IMR-90 (cell line): ENCODE results near the gene SLC9A9. TPM values are rescaled to one million over a fixed set of nuclear protein-coding genes. Genes with fewer than 3 reads are reported as not detected.

ENCODE experiments used
- ATAC-seq: fragments of 200-7000 bp; cut with Tn5 transposase; 2 replicates; pipeline ENCODE4 v1.9.1; 2020; ENCODE audit warnings: low read depth, mild to moderate bottlenecking, moderate library complexity
- BruUV-seq: library from RNA; stranded (reverse); fragments of 400-500 nt; replicated peaks from 2 replicates; lab custom pipeline; 2021; lab: Mats Ljungman, UMichigan
- CTCF ChIA-PET: fragments of 300-600 bp; formaldehyde crosslinking; extraction: SDS; loops from one replicate; lab custom pipeline; 2021; ENCODE audit warnings: antibody characterized with exemption; lab: Yijun Ruan, JAX
- POLR2A ChIA-PET: fragments of 300-600 bp; sonication (Branson Sonifier 250); formaldehyde crosslinking; loops from one replicate; lab custom pipeline; 2022; ENCODE audit warnings: antibody characterized with exemption; ENCODE audit not compliant: unreplicated experiment; lab: Charles Lee
- DNase-seq: peaks from one replicate; pipeline ENCODE4 v3.0.0; 2013
- H2AFZ ChIP-seq: replicated peaks from 2 replicates; pipeline ENCODE3; 2013; ENCODE audit warnings: low read length, mild to moderate bottlenecking; ENCODE audit not compliant: poor library complexity
- H2AK5ac ChIP-seq: 2 replicates; pipeline ENCODE4 v1.6.1; 2013; ENCODE audit warnings: low read depth, low read length, inconsistent platforms
- H2AK9ac ChIP-seq: replicated peaks from 2 replicates; pipeline ENCODE3; 2013; ENCODE audit warnings: mild to moderate bottlenecking, low read depth, low read length, moderate library complexity; ENCODE audit not compliant: poor library complexity
- H2BK120ac ChIP-seq: 2 replicates; pipeline ENCODE4 v1.6.1; 2013; ENCODE audit warnings: low read depth, low read length, inconsistent platforms
- H2BK15ac ChIP-seq: 3 replicates; pipeline ENCODE4 v1.6.1; 2013; ENCODE audit warnings: low read depth, low read length, inconsistent platforms
- H2BK20ac ChIP-seq: 2 replicates; pipeline ENCODE4 v1.6.1; 2013; ENCODE audit warnings: low read depth, mild to moderate bottlenecking, inconsistent platforms, low read length, moderate library complexity
- H2BK5ac ChIP-seq: 2 replicates; pipeline ENCODE4 v1.6.1; 2013; ENCODE audit warnings: mild to moderate bottlenecking, low read depth, low read length, inconsistent platforms; ENCODE audit not compliant: poor library complexity, severe bottlenecking
- H3K14ac ChIP-seq: replicated peaks from 2 replicates; pipeline ENCODE4 v1.6.1; 2013; ENCODE audit warnings: low read depth, low read length, inconsistent platforms
- H3K18ac ChIP-seq: 2 replicates; pipeline ENCODE4 v1.6.1; 2013; ENCODE audit warnings: low read depth, low read length, control low read depth
- H3K23ac ChIP-seq: 2 replicates; pipeline ENCODE4 v1.6.1; 2013; ENCODE audit warnings: low read depth, low read length, inconsistent platforms
- H3K27ac ChIP-seq: 2 replicates; pipeline ENCODE4 v1.5.1; 2013; ENCODE audit warnings: mild to moderate bottlenecking, control low read depth, low read length; ENCODE audit not compliant: insufficient read depth
- H3K27me3 ChIP-seq: 2 replicates; pipeline ENCODE4 v1.6.1; 2013; ENCODE audit warnings: low read length; ENCODE audit not compliant: control insufficient read depth, insufficient read depth
- H3K36me3 ChIP-seq: 2 replicates; pipeline ENCODE4 v1.6.1; 2013; ENCODE audit warnings: low read length, mixed read lengths; ENCODE audit not compliant: control insufficient read depth, insufficient read depth
- H3K4ac ChIP-seq: 2 replicates; pipeline ENCODE4 v1.6.1; 2013; ENCODE audit warnings: low read depth, low read length, inconsistent platforms
- H3K4me1 ChIP-seq: 2 replicates; pipeline ENCODE4 v1.6.1; 2013; ENCODE audit warnings: low read length, mixed read lengths; ENCODE audit not compliant: control insufficient read depth, insufficient read depth
- H3K4me2 ChIP-seq: 2 replicates; pipeline ENCODE4 v1.6.1; 2013; ENCODE audit warnings: low read depth, mild to moderate bottlenecking, control low read depth, low read length, moderate library complexity
- H3K4me3 ChIP-seq: 2 replicates; pipeline ENCODE4 v1.5.1; 2013; ENCODE audit warnings: low read depth, mild to moderate bottlenecking, control low read depth, low read length, moderate library complexity; ENCODE audit not compliant: insufficient read depth
- H3K56ac ChIP-seq: 2 replicates; pipeline ENCODE4 v1.6.1; 2013; ENCODE audit warnings: low read length, inconsistent platforms; ENCODE audit not compliant: insufficient read depth; ENCODE audit errors: extremely low read depth
- H3K79me1 ChIP-seq, 2 experiments: 2 replicates each; pipeline ENCODE4 v1.6.1; 2013; ENCODE audit warnings: low read length in 2 of 2, inconsistent platforms in 1 of 2, low read depth in 1 of 2
- H3K9ac ChIP-seq: 2 replicates; pipeline ENCODE4 v1.6.1; 2013; ENCODE audit warnings: low read depth, low read length, control low read depth
- H3K9me1 ChIP-seq: 2 replicates; pipeline ENCODE4 v1.6.1; 2013; ENCODE audit warnings: low read length, inconsistent platforms; ENCODE audit not compliant: insufficient read depth
- H3K9me3 ChIP-seq: 2 replicates; pipeline ENCODE4 v1.6.1; 2013; ENCODE audit warnings: low read length; ENCODE audit not compliant: control insufficient read depth, insufficient read depth
- H4K20me1 ChIP-seq: 2 replicates; pipeline ENCODE4 v1.6.1; 2013; ENCODE audit warnings: low read length, inconsistent platforms; ENCODE audit not compliant: insufficient read depth
- H4K5ac ChIP-seq: 2 replicates; pipeline ENCODE4 v1.6.1; 2013; ENCODE audit warnings: mild to moderate bottlenecking, low read depth, low read length, control low read depth
- H4K8ac ChIP-seq, 2 experiments: 2 replicates each; pipeline ENCODE4 v1.6.1; 2013; ENCODE audit warnings: low read depth in 2 of 2, low read length in 2 of 2, control low read depth in 1 of 2, inconsistent platforms in 1 of 2
- H4K91ac ChIP-seq: 2 replicates; pipeline ENCODE4 v1.6.1; 2013; ENCODE audit warnings: low read depth, low read length, inconsistent platforms; ENCODE audit not compliant: insufficient read depth
- BHLHE40 ChIP-seq: fragments of 150-350 bp; IDR thresholded peaks from 2 replicates; pipeline ENCODE4 v1.6.1; 2016; ENCODE audit warnings: mild to moderate bottlenecking, low read depth, low read length
- CEBPB ChIP-seq: IDR thresholded peaks from 2 replicates; pipeline ENCODE4 v1.6.1; 2012; ENCODE audit warnings: low read depth, low read length, improper control_type of control experiment
- FOS ChIP-seq: fragments of 150-350 bp; IDR thresholded peaks from 2 replicates; pipeline ENCODE4 v1.6.1; 2016; ENCODE audit warnings: low read depth, low read length
- MXI1 ChIP-seq: IDR thresholded peaks from 2 replicates; pipeline ENCODE4 v1.6.1; 2012; ENCODE audit warnings: low read depth, mild to moderate bottlenecking, low read length, moderate library complexity, borderline replicate concordance
- RAD21 ChIP-seq: IDR thresholded peaks from 2 replicates; pipeline ENCODE4 v1.6.1; 2012; ENCODE audit warnings: low read length, improper control_type of control experiment
- RCOR1 ChIP-seq: IDR thresholded peaks from 2 replicates; pipeline ENCODE4 v1.6.1; 2012; ENCODE audit warnings: mild to moderate bottlenecking, low read length, improper control_type of control experiment; ENCODE audit not compliant: insufficient replicate concordance
- RFX5 ChIP-seq: IDR thresholded peaks from 2 replicates; pipeline ENCODE4 v1.8.0; 2012; ENCODE audit warnings: low read depth, mild to moderate bottlenecking, low read length, moderate library complexity
- USF2 ChIP-seq: fragments of 150-350 bp; IDR thresholded peaks from 2 replicates; pipeline ENCODE4 v1.6.1; 2017; ENCODE audit warnings: mild to moderate bottlenecking, antibody characterized with exemption, low read length, low read depth
- WGBS, 2 experiments: methylation state at CpG; one replicate each; pipeline versions ENCODE4 v1.1.5 to v1.1.7; 2013; ENCODE audit warnings: missing lambda C conversion rate in 2 of 2; ENCODE audit not compliant: insufficient read length in 1 of 2; ENCODE audit errors: extremely low coverage in 2 of 2; 5-methylcytosine and 5-hydroxymethylcytosine counted together
- dilution Hi-C: fragments of 300-500 bp; cut with HindIII; formaldehyde crosslinking; loops from one replicate; pipeline ENCODE4 v1.14.3; 2018; ENCODE audit warnings: low sequenced_read_pairs; ENCODE audit not compliant: unreplicated experiment
- in situ Hi-C: fragments of 300-500 bp; cut with MboI; formaldehyde crosslinking; loops from 3 replicates; pipeline ENCODE4 v1.14.3; 2019; ENCODE audit warnings: low sequenced_read_pairs, inconsistent platforms, mixed read lengths
- intact Hi-C: fragments of 100-400 bp; cut with micrococcal nuclease; formaldehyde crosslinking; loops from 2 replicates; pipeline ENCODE4 v1.10.0; 2022
- polyA plus RNA-seq, 3 experiments: library from polyadenylated mRNA; depleted of rRNA; stranded (reverse); fragments of >200 nt; gene quantifications; 2 replicates each; pipeline ENCODE4 v1.2.3, GENCODE V29; 2012; ENCODE audit warnings: low replicate concordance in 1 of 3
- total RNA-seq: library from RNA; depleted of rRNA; stranded (reverse); fragments of >200 nt; gene quantifications from 2 replicates; pipeline ENCODE4 v1.2.3, GENCODE V29; 2012
- TF ChIP-seq, protein P1 (sequence below): conservative IDR thresholded peaks from 2 replicates; pipeline ENCODE4 v1.5.1; 2012; ENCODE audit warnings: mild to moderate bottlenecking, low read depth, low read length, improper control_type of control experiment

Gene SLC9A9
- total and polyA plus RNA-seq, 2 of the 4 experiments (the other 2 are of a cell fraction) = 1.4 to 2.3 TPM

- WGBS, 2 experiments = no CpG with 5 or more reads among the region's 1 CpG
- H3K4ac ChIP-seq = no peak overlapping the region
- H2BK120ac ChIP-seq = no peak overlapping the region
- no peaks in the 10 kb centered on the region for H3K27me3 ChIP-seq
- no peak overlapping the region for H4K91ac ChIP-seq
- H4K20me1 ChIP-seq = no peaks in the 10 kb centered on the region
- no peaks in the 10 kb centered on the region for H3K9me3 ChIP-seq
- BruUV-seq = no TSS peak
- H3K9me1 ChIP-seq = no peaks in the 10 kb centered on the region
- no peak overlapping the region for H2BK5ac ChIP-seq
- no peaks in the 10 kb centered on the region for H3K79me1 ChIP-seq
- intact Hi-C loops (no loop called here), in situ Hi-C loops (no loop called here), dilution Hi-C loops (no loop called here)
- POLR2A ChIA-PET = no interaction called here
- H4K8ac ChIP-seq = no peak overlapping the region
- no peak overlapping the region for H3K18ac ChIP-seq
- H3K4me3 ChIP-seq = no peak overlapping the region
- no peak overlapping the region for H3K56ac ChIP-seq
- no peak overlapping the region for H3K14ac ChIP-seq
- H3K9ac ChIP-seq = no peak overlapping the region
- H2AK9ac ChIP-seq = no peak overlapping the region
- CTCF ChIA-PET = no interaction called here
- no peak overlapping the region for H2BK15ac ChIP-seq
- H3K4me2 ChIP-seq = no peak overlapping the region
- no peak overlapping the region for H3K23ac ChIP-seq
- DNase-seq = no peak
- H2AK5ac ChIP-seq = no peak overlapping the region
- H3K36me3 ChIP-seq = no peaks in the 10 kb centered on the region
- H2AFZ ChIP-seq = no peak overlapping the region
- no peaks in the 10 kb centered on the region for H3K4me1 ChIP-seq
- TF ChIP-seq, protein P1, sequence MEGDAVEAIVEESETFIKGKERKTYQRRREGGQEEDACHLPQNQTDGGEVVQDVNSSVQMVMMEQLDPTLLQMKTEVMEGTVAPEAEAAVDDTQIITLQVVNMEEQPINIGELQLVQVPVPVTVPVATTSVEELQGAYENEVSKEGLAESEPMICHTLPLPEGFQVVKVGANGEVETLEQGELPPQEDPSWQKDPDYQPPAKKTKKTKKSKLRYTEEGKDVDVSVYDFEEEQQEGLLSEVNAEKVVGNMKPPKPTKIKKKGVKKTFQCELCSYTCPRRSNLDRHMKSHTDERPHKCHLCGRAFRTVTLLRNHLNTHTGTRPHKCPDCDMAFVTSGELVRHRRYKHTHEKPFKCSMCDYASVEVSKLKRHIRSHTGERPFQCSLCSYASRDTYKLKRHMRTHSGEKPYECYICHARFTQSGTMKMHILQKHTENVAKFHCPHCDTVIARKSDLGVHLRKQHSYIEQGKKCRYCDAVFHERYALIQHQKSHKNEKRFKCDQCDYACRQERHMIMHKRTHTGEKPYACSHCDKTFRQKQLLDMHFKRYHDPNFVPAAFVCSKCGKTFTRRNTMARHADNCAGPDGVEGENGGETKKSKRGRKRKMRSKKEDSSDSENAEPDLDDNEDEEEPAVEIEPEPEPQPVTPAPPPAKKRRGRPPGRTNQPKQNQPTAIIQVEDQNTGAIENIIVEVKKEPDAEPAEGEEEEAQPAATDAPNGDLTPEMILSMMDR = no peak
- TF ChIP-seq CEBPB (no peak), FOS (no peak), RCOR1 (no peak), USF2 (no peak), RFX5 (no peak), BHLHE40 (no peak), MXI1 (no peak), RAD21 (no peak)
- no peak overlapping the region for H4K5ac ChIP-seq
- no peak overlapping the region for H3K27ac ChIP-seq
- H2BK20ac ChIP-seq = no peak overlapping the region
- no peak for ATAC-seq
Observed at GRCh38 chr3:143396790-143397189, 451.5 kb downstream of the SLC9A9 start.
